ENCODE measurements around the gene NUP88.
"Not testable (repeated sequence)": the region's sequence is repeated elsewhere in the genome, so short reads cannot be mapped to it uniquely, and the experiment has no call there.

The NUP88 gene

GRCh38 chr17:5419356-5419958 lies at the start of gene NUP88:
Gene NUP88, minus strand, starts transcription at chr17:5419662. Its CDS starts 12 bp downstream, at chr17:5419650.
- DNase-seq, result peak; percentile 97

GRCh38 chr17:5468075-5468473 lies 48.6 kb upstream of the NUP88 start:
- DNase-seq, result no peak

- no peak for DNase-seq
Observed at GRCh38 chr17:5467416-5467815, 48.0 kb upstream of the NUP88 start.

GRCh38 chr17:5466295-5466694 lies 46.8 kb upstream of the NUP88 start:
- no peak for DNase-seq

GRCh38 chr17:5464717-5465507 lies 45.5 kb upstream of the NUP88 start:
- no peak for DNase-seq

DNA sequence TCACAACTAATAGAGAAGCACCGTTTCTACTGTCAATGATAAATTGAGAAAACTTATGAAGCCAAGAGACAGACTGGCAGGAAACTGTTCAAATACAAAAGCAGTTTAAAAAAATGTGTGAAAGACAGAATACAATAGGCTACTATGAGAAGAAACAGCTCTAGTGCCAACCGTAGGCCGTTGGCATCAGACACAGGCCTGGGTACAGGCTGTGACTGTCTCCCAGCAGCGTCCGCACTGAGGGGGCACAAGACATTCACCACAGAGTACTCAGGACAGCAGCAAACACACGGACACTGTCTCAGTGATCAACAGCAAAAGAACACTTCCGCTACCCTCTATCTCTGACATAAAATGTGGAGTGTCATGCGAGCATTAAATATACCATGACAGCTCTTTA lies 27.3 kb upstream of the NUP88 start:
- DNase-seq, result no peak

DNA sequence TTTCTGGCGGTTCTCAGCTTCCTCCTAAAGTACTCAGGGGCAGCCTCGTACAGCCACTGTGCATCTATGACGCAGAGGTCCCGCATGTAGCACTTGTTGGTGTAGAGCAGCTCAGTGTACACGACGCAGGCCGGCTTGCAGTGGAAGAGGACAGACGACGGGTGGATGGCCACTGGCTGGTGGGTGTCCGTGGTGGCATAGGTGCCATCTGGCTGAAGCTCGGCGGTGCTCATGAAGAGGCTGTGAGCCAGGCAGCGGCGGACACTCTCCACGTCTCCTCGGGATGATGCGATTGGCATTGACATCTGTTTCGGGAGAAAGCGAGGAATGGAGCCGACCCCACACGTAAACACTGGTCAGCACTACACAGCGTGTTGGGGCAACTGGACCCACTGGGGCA lies 24.7 kb upstream of the NUP88 start:
- DNase-seq, result no peak

- DNase-seq, result no peak
Observed at GRCh38 chr17:5443728-5444127, 24.3 kb upstream of the NUP88 start.

DNA sequence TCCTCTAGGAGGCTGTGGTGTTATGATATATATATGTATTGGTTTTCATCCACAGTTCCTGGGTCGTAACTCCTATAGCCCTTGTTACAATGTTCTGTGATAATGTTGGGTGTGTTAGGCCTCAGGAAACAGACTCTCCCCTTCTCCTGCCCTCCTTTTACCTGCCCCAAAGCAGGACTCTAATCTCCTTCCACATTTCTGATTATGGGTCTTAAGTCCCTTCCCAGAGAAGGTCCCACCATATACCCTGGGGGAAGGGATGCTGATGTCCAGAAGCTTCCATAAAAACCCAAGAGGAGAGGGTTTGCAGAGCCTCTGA lies 19.9 kb upstream of the NUP88 start:
- no peak for DNase-seq

DNA sequence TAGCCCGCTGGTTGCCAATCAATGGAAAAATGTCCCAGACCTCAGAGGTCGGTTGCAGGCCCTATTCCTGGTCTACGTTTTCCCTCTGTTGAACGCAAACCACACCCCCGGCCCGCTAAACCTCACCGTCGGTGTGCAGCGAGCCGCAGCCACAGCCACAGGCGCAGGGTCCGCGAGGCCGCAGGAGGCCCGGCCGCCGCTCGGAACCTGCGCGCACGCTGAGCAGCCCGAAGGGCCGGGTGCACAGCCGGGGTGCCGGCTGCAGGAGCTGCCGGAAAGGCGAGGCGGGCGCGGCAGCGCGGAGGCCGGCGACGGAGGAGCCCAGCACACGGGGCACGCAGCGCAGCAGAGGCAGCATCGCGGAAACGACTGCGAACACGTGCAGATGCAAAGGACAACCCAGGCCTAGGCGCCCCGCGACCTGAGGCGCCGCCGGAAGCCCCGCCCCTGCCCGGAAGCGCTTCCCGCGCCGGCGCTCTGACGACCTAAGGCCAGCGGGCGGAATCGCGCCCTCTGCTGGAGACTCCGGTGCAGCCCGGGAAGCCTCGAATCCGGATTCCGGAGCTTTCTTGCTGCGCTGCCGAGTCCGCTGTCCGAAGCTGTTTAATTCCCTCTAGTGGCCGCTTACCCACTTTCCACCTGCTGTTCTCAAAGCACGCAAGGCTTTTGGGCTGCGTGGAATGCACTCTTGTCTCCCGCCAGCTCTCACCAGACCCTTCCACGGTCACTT lies 19.4 kb upstream of the NUP88 start, which contains the start of gene C1QBP:
TSS of gene C1QBP (minus strand) at position 440 of the 730 bp plus-strand sequence. CDS start at position 358, 82 bp downstream.
- peak; percentile 87 for DNase-seq

GRCh38 chr17:5437721-5438317 lies 18.4 kb upstream of the NUP88 start:
- peak; percentile 50 for DNase-seq

- not testable (repeated sequence) for DNase-seq
Observed at GRCh38 chr17:5435781-5436315, 16.4 kb upstream of the NUP88 start.

GRCh38 chr17:5434984-5435383 lies 15.5 kb upstream of the NUP88 start:
- no peak for DNase-seq

DNA sequence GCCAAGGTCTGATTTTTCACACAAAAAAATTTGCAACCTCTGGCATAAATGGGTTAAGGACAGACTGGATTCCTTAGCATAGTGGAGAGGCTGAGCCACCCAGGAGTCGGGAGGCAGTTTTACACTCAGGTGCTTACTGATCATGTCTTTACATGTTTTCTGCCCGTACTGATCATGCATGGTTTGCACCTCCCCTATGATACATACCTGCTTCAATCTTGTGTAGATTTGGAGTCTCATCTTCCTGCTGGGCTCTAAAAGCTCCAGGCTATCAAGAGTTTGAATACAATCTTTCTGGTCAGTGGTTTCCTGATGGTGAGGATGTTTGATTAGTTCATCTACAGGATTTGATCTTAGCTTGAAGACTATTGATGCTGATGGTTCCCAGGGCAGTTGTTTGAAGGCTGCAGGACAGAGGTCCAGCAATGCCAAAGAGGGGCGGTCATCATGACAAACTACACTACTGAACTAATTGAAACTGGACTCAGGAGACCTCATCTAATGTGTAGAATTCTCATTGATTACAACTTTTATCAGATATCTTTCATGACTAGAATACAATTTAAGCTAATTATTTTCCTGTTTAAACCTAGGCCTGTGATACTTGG lies 12.6 kb upstream of the NUP88 start:
- no peak for DNase-seq

DNA sequence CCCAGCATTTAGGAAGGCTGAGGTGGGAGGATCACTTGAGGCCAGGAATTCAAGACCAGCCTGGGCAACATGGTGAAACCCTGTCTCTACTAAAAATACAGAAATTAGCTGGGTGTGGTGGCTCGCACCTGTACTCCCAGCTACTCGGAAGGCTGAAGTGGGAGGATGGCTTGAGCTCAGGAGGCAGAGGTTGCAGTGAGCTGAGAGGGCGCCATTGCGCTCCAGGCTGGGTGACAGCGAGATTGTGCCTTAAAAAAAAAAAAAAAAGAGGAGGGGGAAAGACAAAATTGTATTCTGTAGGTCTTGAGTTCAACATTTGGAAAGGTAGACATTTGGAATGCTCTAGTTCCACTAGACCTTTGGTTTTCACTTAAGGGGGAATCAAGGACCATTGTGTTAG lies 11.8 kb upstream of the NUP88 start:
- not testable (repeated sequence) for DNase-seq

DNA sequence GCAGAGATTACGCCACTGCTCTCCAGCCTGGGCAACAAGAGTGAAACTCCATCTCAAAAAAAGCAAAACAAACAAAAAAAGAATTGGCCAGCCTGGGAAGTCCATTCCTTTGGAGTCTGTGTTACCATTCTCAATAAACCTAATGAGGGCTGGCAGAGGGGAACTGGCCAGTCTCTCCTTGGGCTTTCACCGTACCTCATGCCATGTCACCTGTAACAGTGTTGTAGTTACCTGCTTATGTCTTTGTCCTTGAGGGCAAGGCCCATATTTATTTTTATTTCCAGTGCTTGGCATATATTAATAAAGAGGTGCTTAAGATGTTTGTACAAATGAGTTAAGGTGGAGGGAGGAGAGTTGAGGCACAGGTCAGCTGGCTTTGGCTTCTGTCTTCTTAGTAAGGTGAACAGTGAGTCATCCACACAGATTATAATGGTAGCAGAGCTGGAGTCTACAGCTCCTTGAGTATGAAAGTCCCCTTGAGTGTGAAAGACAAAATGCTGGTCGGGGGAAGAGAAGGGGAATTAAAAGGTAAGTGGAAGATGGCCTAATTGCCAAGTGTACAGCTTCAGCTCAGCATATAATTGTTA lies 11.0 kb upstream of the NUP88 start:
- no peak for DNase-seq

- DNase-seq, result no peak
Observed at GRCh38 chr17:5429191-5429887, 9.9 kb upstream of the NUP88 start.

DNA sequence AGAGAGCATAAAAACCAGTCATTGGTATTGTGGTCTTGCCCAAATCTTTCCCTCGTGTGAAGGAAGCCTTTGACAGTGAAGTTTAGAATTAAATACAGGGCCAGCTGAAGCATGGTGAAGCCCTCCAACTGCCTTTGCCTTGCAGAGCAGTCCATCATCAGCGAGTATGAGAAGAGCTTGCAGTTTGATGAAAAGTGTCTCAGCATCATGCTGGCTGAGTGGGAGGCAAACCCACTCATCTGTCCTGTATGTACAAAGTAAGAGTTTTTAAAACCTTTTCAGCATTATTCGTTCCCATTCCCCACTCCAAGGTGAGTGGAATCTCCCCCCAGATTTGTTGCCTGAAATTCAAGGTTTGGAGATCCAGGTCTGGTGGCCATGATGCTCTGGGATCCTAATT lies 6.4 kb upstream of the NUP88 start:
- no peak for DNase-seq

GRCh38 chr17:5424909-5425308 lies 5.4 kb upstream of the NUP88 start:
- DNase-seq, result no peak

DNA sequence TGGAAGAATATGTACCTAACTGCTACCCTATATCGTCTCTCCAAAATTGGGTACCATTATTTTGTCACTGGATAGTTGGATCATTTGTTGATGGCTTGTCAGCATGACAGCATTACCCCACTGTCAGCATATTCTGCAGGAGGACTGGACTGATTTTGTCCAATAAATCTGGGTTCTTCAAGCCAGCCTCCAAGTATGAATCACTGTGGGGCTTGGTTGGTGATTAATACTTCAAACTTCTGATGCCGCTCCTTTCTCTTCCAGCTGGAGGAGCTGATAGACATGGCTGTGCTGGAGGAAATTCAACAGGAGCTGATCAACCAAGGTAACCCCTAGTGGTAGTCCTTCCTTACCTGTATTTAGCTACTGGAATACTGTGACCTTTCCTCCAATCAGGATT lies 3.0 kb upstream of the NUP88 start:
- DNase-seq, result peak; percentile 79

- peak; percentile 86 for DNase-seq
Observed at GRCh38 chr17:5419959-5420653, 644 bp upstream of the NUP88 start, which contains the start of gene RPAIN. Gene RPAIN, plus strand, starts transcription at chr17:5420182. Its CDS starts 29 bp downstream, at chr17:5420211.
